GM12865 (cell line): ENCODE data around the gene TMEM119.
"Not testable (repeated sequence)": the region's sequence is repeated elsewhere in the genome, so short reads cannot be mapped to it uniquely, and the experiment has no call there.

Source experiments
- DNase-seq: peaks from one replicate; pipeline ENCODE4 v3.0.0; 2010; ENCODE audit warnings: low read depth
- H3K4me3 ChIP-seq: 2 replicates; pipeline ENCODE4 v1.5.1; 2011; ENCODE audit warnings: mild to moderate bottlenecking, low read depth, low read length, control low read depth
- TF ChIP-seq, protein P1 (sequence below): IDR thresholded peaks from 2 replicates; pipeline ENCODE4 v1.5.1; 2011; ENCODE audit warnings: low read length, control low read depth, low read depth, inconsistent platforms; ENCODE audit not compliant: insufficient read depth; ENCODE audit errors: missing control alignments

TMEM119 gene

DNA sequence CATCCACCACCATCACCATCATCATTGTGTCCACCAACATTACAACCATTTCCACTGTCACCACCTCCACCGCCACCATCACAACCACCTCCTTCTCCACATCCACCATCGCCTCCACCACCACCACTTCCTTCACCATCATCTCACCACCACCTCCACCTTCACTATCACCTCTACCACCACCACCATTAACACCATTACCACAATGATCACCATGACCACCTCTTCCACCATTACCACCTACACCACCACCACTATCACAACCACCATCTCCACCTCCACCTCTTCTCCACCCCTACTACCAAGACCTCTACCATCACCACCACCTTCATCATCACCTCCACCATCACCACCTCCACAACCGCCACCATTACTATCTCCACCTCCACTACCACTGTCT is 19.1 kb downstream of the TMEM119 start:
- TF ChIP-seq, protein P1, sequence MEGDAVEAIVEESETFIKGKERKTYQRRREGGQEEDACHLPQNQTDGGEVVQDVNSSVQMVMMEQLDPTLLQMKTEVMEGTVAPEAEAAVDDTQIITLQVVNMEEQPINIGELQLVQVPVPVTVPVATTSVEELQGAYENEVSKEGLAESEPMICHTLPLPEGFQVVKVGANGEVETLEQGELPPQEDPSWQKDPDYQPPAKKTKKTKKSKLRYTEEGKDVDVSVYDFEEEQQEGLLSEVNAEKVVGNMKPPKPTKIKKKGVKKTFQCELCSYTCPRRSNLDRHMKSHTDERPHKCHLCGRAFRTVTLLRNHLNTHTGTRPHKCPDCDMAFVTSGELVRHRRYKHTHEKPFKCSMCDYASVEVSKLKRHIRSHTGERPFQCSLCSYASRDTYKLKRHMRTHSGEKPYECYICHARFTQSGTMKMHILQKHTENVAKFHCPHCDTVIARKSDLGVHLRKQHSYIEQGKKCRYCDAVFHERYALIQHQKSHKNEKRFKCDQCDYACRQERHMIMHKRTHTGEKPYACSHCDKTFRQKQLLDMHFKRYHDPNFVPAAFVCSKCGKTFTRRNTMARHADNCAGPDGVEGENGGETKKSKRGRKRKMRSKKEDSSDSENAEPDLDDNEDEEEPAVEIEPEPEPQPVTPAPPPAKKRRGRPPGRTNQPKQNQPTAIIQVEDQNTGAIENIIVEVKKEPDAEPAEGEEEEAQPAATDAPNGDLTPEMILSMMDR: no peak
- H3K4me3 ChIP-seq: no peak overlapping the region
- no peak for DNase-seq

DNA sequence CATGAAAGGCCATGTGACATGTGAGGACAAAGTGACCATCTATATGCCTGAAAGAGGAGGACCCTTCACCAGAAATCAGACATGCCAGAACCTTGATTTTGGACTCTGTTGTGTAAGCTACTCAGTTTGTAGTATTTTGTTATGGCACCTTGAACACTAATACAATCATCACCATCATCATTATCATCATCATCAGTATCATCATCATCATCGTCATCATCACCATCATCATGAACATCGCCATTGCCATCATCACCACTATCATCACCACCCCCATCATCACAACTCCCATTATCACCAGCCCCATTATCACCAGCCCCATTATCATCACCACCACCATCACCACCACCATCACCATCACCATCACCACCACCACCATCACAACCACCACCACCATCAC is 19.6 kb downstream of the TMEM119 start:
- TF ChIP-seq, protein P1: no peak
- DNase-seq: no peak
- H3K4me3 ChIP-seq: no peak overlapping the region

DNA sequence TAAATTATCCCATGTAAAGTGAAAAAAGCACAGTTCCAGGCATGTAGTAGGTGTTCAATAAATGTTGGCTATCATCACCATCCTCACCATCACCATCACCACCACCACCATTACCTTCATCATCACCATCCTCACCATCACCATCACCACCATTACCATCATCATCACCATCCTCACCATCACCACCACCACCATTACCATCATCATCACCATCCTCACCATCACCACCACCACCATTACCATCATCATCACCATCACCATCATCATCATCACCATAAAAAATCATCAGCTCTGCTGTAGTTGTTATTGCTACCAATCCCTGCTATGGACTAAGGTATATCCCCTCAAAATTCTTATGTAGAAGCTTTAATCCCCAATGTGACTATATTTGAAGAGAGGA is 20.4 kb downstream of the TMEM119 start:
- DNase-seq: no peak
- H3K4me3 ChIP-seq: no peak overlapping the region
- TF ChIP-seq, protein P1: no peak

DNA sequence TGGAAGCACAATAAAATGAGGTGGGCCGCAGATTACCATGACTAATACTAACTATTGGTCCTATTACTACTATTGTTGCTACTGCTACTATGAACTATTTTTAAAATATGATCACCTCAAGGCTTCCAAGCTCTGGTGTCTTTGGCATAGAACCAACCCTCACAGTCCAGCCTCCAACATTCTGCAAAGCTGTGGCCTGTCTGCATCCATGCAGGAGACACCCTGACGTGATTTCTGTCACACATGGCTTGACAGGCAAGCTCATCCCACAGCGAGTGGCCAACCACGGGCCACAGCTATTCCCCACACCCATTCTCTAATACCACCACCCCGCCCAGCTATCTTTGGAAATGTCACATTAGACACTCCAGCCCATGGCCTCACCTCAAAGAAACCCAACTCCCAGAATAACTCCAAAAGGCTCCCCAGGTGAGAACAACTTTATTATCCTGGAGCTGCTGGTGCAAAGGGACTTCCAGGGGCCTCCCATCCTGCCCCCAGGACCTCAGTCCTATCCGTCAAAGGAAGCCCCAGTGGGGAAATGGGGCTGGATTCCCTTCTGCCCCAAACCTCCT is 21.1 kb downstream of the TMEM119 start:
- DNase-seq: peak; percentile 50
- TF ChIP-seq, protein P1: no peak
- no peak overlapping the region for H3K4me3 ChIP-seq

DNA sequence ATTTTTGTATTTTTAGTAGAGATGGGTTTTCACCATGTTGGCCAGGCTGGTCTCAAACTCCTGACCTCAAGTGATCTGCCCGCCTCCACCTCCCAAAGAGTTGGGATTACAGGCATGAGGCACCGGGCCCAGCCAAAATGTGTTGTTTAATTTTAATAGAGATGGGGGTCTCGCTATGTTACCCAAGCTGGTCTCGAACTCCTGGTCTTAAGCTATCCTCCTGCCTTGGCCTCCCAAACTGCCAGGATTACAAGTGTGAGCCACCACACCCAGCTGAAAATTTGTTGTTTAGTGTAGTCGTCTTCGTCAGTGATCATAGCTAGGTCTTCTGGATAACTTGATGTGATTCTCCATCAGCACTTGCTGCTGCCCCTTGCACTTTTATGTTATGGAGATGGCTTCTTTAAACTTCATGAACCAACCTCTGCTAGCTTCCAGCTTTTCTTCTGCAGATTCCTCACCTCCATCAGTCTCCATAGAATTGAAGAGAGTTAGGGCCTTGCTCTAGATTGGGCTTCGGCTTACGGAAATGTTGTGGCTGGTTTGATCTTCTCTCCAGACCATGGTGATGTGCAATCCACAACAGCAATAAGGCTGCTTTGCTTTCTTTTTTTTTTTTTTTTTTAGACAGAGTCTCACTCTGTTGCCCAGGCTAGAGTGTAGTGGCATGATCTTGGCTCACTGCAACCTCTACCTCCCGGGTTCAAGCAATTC is 22.5 kb downstream of the TMEM119 start:
- no peak overlapping the region for H3K4me3 ChIP-seq
- DNase-seq: no peak
- TF ChIP-seq, protein P1: no peak

DNA sequence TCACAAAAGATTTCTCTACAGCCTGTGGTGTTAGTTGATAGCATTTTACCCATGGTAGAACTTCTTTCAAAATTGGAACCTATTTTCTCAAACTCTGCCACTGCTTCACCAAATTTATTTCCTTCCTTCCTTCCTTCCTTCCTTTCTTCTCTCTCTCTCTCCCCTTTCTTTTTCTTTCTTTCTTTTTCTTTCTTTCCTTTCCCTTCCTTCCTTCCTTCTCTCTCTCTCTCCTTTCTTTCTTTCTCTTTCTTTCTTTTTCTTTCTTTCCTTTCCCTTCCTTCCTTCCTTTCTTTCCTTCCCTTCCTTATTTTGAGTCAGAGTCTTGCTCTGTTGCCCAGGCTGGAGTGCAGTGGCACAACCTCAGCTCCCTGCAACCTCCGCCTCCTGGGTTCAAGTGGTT is 23.6 kb downstream of the TMEM119 start:
- not testable (repeated sequence) for DNase-seq, H3K4me3 ChIP-seq

DNA sequence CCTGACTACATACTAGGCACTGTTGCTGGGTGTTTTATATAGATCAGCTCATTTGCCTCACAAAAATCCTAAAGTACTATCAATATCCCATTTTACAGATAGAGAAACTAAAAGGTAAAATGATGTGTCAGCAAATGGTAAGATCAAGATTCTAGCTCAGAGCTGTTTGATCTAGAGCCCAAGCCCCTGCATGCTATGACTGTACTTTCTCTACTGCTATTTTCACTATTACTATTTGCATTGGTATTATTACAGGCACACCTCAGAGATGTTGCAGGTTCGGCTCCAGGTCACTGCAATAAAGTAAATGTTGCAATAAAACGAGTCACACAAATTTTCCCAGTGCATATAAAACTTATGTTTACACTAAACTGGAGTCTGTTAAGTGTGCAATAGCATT is 24.6 kb downstream of the TMEM119 start:
- no peak overlapping the region; the same call in 1 of the 2 replicates for H3K4me3 ChIP-seq
- peak; percentile 85 for DNase-seq
- TF ChIP-seq, protein P1: no peak
